Measurements from ENCODE around the gene LIN28B.
"Not testable (repeated sequence)": the region's sequence is repeated elsewhere in the genome, so short reads cannot be mapped to it uniquely, and the experiment has no call there.

Gene LIN28B

DNA sequence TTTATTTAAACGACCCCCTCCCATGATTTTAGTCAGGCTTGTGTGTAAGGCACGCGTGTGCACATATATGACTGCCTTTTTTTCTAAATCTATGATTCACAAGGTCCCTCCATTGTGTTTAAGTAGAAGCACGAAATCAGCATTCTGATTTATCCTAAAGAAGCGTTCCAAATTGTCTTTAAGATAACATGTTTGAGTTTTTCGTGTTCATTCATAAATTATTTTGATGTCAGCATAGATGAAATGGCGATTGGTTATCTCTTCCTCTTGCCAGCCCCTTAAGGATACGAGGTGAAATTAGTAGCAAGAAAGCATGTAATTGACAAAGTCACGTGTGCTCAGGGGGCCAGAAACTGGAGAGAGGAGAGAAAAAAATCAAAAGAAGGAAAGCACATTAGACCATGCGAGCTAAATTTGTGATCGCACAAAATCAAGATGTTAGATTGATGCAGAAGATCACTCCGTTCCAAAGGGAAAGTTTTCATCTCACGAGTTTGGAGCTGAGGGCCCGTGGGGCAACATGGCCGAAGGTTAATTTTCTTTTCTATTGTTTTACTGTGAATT lies at the start of gene LIN28B:
LIN28B (plus strand) TSS at position 377 of the 564 bp plus-strand sequence; CDS start at position 521, 144 bp downstream.
- no peak for DNase-seq (ENCODE audit: low spot score)

DNA sequence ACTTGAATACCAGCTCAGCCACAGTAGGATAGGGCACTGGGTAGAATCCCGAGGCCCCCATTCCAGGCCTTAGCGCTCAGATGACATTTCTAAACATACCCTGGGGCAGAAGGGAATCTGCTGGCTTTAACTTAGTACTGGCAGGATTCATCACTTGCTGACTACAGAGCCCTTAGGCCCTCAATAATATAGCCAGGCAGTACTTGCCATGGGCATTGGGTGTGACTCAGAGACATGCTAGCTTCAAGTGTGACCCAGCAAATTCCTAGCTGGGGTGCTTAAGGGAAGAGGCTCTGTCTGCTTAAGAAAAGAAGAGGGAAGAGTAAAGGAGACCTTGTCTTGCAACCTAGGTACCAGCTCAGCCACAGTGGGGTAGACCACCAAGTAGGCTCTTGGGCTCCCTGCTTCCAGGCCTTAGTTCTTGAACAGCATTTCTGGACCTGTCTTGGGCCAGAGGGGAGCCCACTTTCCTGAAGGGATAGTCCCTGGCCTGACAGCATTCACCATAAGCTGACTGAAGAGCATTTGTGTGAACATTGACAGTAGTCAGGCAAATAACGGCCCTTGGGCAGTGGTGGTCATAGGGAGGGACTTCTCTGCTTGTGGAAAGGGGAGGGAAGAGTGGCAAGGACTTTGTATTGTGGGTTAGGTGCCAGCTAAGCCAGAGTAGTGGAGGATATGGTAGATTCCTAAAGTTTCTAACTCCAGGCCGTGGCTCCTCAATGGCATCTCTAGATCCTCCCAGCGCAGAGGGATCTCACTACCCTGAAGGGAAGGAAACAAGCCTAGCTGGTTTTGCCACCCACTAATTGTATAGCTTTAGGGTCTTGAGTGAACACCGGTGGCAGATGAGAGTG lies 48.6 kb upstream of the LIN28B start:
- DNase-seq (ENCODE audit: low spot score): no peak

DNA sequence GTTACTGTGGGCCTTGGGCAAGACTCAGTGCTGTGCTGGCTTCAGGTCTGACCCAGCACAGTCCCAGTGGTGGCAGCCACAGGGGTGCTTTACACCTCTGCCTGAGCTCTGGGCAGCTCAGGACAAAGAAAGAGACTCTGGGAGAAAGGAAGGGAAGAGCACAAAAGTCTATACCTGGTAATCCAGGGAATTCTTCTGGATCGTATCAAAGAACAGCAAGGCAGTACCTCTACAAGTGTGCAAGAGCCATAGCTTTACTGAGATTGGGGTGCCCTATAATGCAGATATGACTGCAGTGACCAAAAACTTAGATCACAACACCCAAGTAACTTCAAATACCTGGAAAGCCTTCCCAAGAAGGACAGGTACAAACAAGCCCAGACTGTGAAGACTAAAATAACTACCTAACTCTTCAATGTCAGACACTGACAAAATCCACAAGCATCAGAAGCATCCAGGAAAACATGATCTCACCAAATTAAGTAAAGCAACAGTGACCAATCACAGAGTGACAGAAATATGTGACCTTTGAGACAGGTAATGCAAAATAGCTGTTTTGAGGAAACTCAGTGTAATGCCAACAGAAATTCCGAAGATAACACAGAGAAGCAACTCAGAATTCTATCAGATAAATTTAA lies 47.9 kb upstream of the LIN28B start:
- no peak for DNase-seq (ENCODE audit: low spot score)

DNA sequence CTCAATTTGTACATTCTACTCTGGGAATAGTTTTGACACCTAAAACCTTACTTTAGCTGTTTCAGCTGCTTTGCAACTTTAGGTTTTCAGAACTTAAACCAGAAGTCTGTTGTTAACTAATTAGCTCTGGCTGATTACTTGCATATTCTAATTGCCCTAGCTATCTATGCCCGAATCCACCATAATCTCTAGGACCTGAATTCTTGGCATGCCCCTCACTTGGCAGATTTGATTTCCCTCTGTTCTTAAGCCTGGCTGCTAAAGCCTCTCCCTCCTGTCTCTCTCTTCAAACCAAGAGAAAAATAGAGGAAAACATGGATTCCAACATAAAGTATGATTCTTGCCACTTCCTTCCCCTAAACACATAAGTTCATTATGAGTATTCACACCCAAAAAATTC lies 35.0 kb upstream of the LIN28B start:
- DNase-seq (ENCODE audit: low spot score): no peak

DNA sequence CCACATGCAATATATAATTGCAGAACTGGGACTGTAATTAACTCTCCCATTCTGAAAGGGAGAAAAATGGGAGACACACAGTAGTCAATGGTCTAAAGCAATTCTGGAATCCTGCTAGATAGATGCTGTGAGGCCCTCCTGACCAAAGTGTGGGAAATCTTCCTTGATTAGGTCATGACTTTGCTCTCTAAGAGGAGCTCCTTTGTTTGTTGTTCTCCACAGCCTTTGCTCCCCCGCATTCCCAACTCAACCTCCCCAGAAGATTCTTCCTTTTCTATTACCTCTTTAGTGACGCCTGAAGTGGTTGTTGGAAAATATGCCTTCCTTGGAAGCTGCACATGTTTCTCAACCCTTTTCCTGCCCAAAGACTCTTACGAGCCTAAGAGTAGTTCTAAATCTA lies 28.8 kb upstream of the LIN28B start:
- DNase-seq (ENCODE audit: low spot score): no peak

DNA sequence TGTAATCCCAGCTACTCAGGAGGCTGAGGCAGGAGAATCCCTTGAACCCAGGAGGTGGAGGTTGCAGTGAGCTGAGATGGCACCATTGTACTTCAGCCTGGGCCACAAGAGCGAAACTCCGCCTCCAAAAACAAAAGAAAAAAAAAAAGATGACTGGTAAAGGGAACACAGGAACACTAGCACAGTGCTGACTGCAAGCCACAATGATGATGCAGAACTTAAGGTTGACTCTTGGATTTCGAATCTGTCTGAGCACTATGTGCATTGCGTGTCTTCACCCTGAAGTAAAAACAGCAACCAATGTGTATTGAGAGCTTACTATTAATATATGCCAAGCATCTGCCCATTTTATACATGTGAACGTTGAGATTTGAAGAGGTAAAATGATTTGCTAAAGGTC lies 27.6 kb upstream of the LIN28B start:
- DNase-seq (ENCODE audit: low spot score): no peak

DNA sequence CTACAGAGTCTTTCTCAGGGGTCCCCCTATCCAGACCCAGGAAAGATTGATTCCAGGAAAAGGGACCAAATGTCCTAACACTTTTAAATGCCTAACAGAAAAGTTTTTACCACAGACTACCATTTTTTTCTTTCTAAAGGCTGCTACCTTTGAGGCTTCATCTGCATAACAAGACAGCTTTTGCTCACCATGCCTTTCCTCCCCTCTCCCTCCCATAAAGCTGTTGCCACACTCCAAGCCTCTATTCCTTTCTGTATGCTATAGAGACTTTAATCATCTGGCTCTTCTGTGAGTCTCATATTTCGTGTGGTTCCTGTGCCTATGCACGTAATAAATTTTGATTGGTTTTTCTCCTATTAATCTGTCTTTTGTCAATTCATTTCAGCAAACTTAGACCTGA lies 26.0 kb upstream of the LIN28B start:
- DNase-seq (ENCODE audit: low spot score): no peak

DNA sequence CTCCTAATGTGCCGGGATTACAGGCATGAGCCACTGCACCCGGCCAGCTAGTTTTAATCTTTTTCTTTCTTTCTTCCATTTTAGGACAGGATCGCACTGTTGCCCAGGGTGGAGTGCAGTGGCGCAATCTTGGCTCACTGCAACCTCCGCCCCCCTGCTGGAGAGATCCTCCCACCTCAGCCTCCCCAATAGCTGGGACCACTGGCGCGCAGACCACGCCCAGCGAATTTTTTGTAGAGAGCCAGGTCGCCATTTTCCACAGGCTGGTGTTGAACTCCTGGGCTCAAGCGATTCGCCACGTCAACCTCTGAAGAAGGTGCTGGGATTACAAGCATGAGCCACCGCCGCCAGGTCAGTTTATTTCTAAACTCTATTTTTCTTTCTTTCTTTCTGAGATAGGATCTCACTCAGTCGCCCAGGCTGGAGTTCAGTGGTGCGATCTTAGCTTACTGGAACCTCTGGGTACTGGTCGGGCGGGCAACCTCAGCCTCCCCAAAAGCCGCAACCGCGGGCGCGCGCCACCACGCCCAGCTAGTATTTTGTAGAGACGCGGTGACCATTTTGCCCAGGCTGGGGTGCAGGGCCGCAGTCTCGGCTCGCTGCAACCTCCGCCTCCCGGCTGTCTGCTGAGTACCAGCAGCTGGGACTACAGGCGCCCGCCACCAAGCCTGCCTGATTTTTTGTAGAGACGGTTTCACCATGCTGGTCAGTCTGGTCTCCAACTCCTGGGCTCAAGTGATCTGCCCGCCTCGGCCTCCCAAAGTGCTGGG lies 20.0 kb upstream of the LIN28B start:
- DNase-seq (ENCODE audit: low spot score): no peak

- no peak for DNase-seq (ENCODE audit: low spot score)
These were observed 16.5 kb upstream of the LIN28B start for GRCh38 chr6:104940238-104940892.

GRCh38 chr6:104940893-104941728 lies 15.8 kb upstream of the LIN28B start:
- no peak for DNase-seq (ENCODE audit: low spot score)

GRCh38 chr6:104941729-104942091 lies 15.2 kb upstream of the LIN28B start:
- DNase-seq (ENCODE audit: low spot score): no peak

DNA sequence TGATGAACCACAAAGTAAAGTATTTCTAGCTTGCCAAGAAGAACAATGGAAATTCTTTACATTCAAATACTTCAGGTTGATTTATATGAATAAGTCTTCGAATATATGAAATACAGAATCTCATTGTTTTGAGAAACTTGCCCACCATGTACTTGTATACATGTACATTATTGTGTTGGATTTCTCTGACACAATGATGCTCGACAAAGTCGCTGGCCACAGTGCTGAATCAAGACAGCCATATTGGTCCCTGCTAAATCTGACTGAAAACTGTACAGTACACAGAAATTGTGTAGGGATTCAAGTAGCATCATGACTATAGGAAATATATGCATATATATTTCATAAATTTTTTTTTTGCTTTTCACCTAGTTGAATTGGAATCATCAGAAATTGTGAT lies 13.1 kb upstream of the LIN28B start:
- no peak for DNase-seq (ENCODE audit: low spot score)

- no peak for DNase-seq (ENCODE audit: low spot score)
These were observed 7.7 kb upstream of the LIN28B start for GRCh38 chr6:104949206-104949605.

- DNase-seq (ENCODE audit: low spot score): no peak
These were observed 5.2 kb upstream of the LIN28B start for GRCh38 chr6:104951677-104952076.

DNA sequence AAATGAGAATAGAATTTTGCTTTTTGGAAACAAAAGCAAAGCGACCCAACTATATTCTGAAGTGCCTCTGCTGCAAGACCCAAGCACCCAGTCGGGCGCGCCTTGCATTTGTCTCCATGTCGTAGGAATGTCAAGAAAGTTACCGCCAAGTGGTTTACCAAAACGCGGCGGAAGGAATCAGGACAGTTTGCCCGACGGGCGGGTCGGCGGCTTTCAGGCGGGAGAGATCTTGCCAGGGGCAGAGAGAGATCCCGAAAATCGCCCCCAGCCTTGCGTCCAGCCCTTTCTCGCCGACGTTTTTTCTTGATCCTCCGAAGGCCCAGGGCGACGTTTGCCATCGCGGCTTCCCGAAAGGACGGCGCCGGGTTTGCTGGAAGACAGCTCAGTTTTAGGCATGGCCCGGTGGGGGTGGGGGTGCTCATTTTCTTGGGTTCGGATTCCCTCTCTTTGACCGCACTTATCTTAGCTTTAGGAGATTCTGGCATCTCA lies 4.0 kb upstream of the LIN28B start:
- DNase-seq (ENCODE audit: low spot score): no peak

- not testable (repeated sequence) for DNase-seq (ENCODE audit: low spot score)
These were observed 3.3 kb upstream of the LIN28B start for GRCh38 chr6:104953400-104954189.

DNA sequence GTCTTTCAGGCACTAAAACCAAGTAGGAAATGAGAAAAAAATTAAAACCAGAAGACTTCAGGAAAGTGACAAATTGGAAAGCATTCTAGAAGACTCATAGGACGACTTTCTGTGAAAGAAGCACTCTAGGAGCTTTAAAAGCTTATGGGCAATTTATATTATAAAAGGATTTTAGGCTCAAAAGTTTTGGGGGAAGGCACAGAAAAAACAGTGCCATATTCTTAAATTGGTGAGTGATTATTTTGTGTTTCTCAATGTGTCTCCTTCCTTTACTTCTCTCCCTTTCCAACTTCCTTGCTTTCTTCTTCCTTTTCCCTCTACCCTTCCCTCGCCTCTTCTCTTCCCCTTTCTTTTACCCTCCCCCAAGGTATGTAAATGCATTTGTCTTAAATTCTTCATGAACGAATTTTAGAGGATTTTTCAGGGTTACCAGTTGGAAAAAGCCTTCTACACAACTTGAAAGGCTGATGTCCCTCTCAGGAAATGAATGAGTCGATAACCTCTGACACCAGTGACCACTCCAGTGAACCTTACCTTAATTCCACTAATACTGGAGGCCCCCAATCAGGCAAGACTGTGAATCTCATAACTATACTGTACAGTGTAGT lies 2.6 kb upstream of the LIN28B start:
- DNase-seq (ENCODE audit: low spot score): no peak

- DNase-seq (ENCODE audit: low spot score): no peak
These were observed 1.4 kb upstream of the LIN28B start for GRCh38 chr6:104955491-104955890.

DNA sequence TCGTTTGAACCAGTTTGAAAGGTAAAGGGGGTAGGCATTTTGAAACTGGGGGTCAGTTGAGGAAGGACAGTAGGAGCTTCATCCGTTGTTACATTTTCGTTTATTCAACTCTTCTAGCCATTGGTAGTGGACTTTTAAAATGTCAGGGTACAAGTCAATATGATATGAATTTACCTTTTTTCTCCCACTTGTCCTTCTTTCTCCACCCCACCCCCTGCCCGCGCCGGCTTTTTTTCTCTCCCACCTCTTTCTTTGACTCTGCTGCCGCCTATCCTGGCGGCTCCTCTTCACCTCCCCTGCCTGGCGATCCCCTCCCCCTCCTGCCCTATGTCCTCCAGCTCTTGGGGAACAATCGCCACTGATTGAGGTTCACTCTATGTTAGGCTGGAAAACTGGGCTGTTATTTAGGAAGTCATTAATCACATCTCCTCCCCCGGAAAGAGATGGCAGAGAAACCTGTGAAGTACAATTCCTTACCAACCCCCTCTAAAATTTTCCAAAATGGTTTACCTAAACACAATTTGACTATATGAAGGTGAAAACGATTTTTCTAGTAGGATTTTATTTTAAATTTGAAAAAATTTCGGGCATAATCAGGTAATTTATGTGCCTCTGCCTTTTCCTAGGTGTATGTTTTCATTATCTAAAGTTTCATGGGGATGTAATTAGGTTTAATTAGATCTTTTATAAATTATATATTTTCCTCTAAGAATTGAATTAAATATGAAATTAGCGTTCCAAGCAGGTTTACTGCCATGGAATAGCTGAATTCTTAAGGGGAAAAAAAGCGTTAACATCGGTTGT lies 778 bp upstream of the LIN28B start:
- no peak for DNase-seq (ENCODE audit: low spot score)
